Suppressor macrophage treated with lipopolysaccharide for 4 hours (primary cell): Measurements from ENCODE around the gene THEMIS2.
A peak's percentile ranks its signal among the peaks of the same experiment; 100 is the strongest.
"Not testable (repeated sequence)": the region's sequence is repeated elsewhere in the genome, so short reads cannot be mapped to it uniquely, and the experiment has no call there.

Experiments used
- DNase-seq: peaks from one replicate; pipeline ENCODE4 v3.0.0-alpha.2; 2020

The THEMIS2 gene

DNA sequence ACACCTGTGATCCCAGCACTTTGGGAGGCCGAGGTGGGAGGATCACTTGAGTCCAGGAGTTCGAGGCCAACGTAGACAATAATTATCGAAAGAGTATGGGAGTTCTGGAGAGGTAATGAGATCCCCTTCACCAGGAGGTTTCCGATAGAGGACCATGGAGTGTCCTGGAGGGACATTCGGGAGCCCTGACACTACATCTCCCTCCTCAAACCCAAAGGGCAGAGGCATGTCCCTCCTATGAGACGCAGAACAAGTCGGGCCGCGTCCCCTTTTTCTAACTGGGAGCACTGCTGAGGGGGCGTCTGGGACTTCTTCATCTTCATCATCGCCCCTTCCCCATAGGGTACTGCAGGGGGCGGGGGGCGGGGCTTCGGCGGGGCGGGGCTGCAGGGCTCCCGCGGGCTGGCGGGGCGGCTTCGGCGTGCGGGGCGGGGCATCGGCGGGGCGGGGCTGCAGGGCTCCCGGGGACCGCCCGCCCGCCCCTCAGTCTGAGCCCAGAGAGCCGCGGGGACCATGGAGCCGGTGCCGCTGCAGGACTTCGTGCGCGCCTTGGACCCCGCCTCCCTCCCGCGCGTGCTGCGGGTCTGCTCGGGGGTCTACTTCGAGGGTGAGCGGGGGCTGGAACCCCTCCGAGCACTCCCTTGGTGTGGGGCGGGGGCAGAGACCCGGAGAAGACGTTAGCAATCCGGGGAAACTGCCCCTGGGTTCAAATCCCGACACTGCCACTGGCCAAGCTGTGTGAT, at the start of gene THEMIS2:
TSS of gene THEMIS2 (plus strand) at position 486 of the 743 bp plus-strand sequence. CDS start at position 514, 28 bp downstream.
- peak; percentile 88 for DNase-seq

DNA sequence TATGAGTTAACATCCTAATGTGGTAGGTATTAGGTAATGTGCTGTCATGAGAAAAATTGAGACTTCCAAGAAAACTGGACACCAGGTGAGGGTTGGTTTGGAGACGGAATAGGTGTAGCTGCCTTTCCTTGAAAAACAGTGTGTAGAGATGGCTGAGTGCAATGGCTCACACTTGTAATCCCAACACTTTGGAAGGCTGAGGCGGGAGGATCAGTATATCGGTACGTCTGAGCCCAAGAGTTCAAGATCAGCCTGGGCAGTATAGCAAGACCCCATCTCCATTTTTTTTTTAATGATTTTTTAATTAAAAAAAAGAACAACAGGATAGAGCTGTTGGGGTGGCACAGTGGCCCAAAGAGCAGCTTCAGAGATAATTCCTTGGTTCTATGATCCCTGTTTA, 48.6 kb upstream of the THEMIS2 start:
- DNase-seq, result no peak

DNA sequence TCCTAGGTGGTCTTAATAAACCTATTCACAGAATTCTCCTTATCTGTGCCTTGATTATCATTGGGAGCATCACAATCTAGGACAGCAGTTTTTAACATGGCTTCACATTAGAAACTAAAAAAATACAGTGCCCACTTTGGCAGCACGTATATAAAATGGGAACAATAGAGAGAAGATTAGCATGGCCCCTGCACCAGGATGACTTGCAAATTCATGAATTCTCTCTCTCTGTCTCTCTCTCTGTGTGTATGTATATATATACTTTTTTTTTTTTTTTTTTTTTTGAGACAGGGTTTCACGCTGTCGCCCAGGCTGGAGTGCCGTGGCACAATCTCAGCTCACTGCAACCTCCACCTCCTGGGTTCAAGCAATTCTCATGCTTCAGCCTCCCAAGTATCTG, 47.9 kb upstream of the THEMIS2 start:
- DNase-seq, result no peak

DNA sequence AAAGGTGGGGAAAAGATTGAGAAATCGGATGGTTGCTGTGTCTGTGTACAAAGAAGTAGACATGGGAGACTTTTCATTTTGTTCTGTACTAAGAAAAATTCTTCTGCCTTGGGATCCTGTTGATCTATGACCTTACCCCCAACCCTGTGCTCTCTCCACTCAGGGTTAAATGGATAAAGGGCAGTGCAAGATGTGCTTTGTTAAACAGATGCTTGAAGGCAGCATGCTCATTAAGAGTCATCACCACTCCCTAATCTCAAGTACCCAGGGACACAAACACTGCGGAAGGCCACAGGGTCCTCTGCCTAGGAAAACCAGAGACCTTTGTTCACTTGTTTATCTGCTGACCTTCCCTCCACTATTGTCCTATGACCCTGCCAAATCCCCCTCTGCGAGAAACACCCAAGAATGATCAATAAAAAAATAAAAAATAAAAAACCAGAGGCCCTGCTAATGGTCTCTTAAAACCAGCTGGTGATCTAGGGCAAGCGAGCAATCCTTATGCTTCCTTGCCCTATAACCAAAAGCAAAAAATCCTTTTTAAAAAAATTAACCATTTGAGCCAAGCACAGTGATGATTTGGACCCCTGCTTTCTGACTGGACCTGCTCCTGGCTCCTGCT, 42.9 kb upstream of the THEMIS2 start:
- not testable (repeated sequence) for DNase-seq

DNA sequence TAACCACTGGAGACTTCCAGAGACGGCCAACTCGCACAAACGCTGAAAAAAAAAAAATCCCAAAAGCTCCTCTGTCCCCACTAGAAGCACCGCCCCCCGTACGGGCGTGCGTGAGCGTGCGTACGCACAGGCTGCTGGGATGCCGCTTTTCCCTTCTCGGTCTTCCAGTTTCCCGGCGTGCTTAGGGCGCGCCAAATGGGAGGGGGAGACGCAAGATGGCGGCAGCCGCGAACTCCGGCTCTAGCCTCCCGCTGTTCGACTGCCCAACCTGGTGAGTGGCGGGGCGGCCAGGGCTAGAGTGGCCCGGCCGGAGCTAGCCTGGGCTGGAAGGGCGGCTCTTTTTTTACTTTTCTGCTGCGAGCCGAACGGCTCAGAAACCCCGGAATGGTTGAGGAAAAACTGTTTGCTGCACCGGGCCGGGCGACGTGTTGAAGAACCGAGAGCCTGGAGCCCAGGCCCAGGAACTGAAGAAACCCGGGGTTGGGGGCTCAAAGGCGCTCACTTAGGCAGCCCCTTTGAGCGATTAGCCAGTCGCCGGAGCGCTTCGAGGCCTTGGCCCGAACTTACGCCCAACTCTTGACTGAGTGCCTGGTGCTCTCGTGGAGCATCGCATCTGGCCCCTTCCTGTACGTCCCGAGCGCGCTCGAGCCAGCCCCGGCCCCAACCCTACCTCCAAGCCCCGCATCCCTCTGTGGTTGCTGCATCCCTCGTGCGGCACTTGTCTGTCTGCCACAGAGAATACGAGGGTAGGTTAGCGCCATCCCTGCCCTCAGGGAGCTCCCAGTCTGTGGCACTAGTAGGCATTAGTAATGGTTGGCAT, 41.5 kb upstream of the THEMIS2 start, which contains the start of gene PPP1R8:
TSS of gene PPP1R8 (plus strand) at position 162 of the 820 bp plus-strand sequence. CDS start at position 216, 54 bp downstream.
- peak; percentile 97 for DNase-seq

DNA sequence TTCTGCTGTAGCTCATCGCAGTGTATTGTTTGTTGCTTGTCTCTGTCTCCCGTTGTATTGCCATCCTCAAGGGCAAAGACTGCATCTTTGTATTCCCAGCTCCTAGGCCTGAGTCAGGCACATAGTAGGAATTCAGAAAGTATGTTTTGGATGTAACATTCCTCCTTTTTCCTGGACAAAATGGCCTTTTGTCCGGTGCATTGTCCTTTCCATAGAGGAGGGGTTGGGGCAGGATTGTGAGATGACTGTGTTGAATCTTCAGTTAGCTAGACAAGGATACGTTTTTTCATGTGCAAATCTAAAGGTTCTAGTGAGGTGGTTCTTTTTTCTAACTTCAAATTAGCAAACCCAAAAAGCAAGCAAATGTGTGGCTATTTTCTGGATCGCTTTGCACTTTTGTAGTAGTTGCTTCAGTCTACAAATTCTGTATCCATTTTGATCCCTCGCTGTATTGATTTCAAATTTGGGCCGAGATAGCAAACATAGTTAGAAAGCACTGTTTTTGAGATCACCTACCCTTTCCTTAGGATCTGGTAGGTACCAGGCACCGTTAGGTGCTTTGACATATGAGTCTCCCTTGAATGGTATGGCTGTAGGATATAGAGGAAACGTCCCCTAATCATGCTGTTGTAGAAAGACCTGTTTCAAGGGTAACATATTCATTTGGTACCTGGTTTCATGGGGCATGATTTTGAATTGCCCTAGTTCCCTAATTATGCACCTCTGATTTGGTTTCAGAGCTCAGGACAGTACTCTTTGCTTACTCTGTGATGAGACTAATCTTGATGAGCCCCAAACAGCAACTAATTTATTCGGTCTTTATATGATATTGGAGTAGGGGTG, 40.6 kb upstream of the THEMIS2 start:
- DNase-seq, result no peak

DNA sequence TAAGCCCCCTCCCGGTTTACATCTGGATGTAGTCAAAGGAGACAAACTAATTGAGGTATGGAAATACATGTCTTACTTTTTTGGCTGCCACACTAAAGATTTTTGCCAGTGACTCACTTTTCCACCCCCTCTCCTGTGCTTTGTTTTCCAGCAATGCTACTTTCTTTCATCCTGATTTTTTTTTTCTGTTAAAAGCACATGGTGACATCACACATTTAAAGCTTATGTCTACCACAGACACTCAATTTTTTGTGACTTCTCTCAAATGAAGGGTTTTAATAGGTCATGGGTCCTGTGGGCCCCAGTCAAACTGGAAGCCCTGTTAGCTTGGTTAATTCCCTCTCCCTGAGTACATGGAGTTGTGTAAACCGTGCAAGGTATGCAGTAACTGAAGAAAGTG, 39.6 kb upstream of the THEMIS2 start:
- no peak for DNase-seq

DNA sequence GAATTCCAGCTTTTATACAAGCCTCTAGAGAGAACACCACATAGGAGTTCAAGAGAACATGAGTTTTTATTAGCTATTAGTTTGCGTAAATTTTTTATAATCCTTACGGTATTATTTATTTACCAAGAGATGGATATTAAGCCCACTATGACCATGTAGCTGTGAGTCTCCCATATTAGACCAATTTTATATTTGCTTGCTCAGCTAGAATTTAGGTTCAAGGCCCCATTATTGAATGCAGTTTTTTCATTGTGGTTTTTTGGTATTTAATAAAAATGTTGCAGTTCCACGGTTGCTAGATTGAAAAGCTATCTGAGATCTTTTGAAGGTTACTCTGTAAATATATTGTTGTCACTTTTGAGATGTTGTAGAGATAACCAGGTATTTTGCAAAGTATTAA, 38.9 kb upstream of the THEMIS2 start:
- no peak for DNase-seq

DNA sequence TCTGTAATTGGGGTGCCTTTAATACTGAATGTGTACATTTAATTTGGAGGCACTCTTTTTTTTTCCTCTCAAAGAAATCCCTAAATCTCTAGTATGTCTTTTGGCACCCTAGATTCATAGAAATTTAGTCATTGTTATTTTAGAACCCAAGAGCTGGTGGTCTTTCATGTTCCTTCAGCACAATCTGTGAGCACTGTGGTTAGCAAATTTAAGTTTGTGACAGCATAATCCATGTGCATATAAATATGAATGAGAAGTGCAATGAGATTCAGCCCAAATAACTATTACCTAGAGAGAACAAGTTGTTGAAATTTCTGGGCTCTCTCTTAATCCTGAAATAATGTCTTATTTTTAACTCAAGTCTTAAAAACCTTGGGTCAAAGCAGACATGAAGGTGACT, 37.3 kb upstream of the THEMIS2 start:
- no peak for DNase-seq

DNA sequence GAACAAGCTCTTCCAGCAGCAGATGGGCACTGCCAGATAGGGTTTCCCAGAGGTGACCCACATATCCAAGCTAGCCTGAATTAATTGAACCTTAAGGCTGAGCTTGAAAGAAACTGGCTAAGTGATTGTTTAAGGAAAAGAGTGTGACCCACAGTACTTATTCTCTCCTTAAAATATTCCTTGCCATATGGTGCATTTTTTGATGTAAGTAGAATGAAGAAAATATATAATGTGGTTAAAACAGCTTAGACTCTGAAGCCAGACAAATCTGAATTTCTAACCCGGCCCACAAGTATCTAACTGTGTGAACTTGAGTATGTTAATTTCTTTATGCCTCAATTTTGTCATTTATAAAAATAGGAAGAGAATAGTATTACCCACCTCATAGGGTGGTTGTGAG, 36.8 kb upstream of the THEMIS2 start:
- DNase-seq, result no peak

DNA sequence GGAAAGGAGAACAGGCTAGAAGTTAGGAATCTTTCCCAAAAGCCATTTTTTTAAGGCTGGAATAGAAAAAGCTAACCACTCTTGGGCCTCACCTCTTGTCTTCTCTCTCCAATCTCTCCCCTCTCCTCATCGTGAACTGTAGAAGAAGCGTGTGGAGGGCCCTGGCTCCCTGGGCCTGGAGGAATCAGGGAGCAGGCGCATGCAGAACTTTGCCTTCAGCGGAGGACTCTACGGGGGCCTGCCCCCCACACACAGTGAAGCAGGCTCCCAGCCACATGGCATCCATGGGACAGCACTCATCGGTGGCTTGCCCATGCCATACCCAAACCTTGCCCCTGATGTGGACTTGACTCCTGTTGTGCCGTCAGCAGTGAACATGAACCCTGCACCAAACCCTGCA, 22.4 kb upstream of the THEMIS2 start:
- no peak for DNase-seq

DNA sequence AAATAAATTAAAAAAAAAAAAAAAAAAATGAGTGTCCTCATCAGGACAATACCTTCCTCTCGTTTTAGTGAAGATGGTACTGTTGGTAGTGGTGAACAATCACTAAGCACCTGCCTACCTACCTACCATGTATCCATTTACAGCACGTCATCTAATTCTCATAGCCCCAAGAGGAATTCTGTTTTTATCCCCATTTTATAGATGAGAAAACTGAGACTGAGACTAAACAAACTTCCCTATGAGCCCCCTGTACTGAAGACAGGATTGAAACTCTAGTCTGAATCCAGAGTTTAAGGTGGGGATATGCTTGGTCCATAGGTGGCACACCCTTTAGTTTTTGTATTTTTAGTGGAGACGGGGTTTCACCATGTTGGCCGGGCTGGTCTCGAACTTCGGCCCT, 17.3 kb upstream of the THEMIS2 start:
- no peak for DNase-seq

DNA sequence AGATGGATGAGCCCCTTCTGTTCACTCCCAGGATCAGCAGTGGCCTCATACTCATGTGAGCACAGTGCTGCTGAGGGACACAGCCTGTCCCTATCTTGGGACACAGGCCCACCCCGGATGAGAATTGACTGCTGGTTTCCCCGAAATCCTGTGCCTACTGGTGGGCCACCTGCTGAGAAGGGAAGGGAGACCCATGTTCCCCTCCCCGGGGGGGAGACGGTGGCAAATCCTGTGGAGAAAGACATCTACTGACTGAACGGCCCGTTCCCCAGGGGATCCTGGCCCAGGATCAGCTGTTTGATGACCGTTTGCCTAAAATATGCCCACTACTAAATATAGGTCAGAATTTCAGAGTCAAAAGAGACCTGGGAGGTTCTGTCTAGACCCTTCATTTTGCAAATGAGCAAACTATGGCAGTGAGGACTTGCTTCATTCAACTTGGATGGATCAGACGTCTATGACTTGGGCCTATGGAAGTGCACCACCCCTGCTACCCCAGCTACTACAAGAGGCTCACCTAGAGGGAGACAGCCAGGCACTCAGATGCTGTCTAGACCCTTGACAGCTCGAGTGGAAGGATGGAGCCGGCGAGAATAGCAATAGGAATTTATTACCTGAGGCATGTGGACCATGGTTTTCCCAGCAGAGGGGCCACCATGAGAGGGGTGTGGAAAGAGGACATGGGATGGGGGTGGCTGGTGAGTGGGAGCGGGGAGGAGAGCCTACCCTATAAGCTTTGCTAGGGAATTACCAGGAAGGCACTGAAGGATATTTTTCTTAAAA, 15.6 kb upstream of the THEMIS2 start:
- DNase-seq, result no peak

DNA sequence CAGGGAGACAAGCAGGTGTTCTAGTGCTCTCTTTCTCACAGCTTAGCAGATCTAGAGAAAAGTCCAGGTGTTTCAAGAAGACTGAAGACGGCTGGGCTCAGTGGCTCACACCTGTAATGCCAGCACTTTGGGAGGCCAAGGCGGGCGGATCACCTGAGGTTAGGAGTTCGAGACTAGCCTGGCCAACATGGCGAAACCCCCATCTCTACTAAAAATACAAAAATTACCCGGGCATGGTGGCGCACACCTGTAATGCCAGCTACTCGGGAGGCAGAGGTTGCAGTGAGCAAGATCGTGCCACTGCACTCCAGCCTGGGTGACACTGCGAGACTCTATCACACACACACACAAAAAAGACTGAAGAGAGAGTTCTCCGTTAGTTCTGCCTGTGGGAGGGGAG, 14.8 kb upstream of the THEMIS2 start:
- DNase-seq, result not testable (repeated sequence)

DNA sequence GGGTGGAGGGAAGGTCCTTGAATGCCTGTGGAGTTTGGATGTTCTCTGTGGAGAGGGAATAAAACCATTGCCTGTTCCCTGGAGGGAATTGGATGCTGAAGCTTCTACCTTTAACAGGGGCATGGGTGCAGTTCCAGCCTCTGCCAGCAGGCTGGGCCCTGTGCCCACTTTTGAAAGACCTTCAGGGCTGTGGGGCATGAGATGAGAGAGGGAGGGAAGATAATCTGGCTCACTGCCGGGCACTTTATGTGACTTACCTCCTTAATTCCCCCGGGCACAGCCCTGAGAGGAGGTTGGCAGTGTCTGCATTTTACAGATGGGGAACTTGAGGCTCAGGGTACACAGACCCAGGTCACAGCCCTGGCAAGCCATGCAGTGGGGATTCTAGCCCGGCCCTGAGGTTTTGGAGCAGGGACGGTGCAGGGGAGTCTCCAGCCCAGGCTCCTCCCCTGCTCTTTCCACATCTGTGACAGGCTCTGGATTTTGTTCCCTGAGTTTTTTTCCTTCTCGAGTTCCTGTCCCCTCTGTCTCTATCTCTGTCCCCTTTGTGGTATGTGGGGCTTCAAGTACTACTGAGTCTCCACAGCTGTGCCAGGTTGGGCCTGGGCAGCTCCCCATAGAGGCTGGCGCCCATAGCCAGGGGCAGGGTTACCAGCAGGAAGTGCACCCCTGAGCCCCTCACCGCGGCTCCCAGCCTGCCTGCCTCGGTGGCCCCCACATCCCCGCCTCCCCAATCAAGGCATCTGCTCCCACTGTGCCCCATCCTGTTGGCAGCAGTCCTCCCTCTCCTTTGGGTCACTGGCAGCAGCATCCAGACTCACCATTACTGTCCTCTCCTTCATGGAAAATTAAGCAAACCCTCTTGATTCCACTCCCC, 14.0 kb upstream of the THEMIS2 start:
- peak; percentile 92 for DNase-seq

DNA sequence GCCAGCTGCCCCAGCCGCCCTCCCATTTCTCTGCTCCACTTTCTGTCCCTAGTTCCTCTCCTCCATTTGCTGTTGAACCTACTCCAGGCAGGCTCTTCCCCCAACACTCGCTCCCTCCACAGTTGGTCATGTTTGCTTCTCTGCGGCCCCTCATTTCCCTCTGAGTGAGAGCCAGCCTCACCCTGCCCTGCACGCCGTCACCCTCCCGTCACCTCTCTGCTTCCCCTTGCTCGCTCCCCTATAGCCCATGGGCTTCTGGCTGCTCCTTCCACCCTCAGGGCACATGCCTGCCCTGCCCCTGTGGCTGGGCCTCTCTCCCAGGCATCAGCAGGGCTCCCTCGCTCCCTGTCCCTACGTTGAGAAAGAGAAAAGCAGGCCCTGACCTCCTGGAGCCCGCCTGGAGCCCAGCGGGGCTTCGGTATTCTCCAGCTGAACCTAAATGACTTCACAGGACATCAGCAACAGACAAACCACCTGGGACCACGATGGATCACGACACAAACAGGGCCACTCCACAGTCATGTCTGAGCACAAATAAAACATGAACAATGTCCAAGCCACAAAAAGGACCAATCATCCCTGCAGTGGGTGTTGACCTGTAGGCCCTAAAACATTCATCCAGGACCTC, 13.3 kb upstream of the THEMIS2 start:
- DNase-seq, result peak; percentile 39

DNA sequence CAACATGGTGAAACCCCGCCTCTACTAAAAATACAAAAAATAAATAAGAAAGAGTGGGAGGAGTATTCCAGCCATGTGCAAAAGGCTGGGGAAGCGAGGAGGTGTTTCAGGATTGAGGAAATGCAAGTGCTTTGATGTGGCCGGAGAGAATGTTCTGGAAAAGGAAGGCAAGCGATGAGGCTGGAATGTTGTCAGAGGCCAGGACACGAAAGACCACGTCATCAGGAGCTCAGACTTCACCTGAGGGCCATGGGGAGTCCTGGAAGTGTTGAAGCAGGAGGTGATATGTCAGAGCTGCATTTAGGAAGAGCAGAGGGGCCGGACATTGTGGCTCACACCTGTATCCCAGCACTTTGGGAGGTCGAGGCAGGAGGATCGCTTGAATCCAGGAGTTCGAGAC, 10.9 kb upstream of the THEMIS2 start:
- DNase-seq, result no peak

DNA sequence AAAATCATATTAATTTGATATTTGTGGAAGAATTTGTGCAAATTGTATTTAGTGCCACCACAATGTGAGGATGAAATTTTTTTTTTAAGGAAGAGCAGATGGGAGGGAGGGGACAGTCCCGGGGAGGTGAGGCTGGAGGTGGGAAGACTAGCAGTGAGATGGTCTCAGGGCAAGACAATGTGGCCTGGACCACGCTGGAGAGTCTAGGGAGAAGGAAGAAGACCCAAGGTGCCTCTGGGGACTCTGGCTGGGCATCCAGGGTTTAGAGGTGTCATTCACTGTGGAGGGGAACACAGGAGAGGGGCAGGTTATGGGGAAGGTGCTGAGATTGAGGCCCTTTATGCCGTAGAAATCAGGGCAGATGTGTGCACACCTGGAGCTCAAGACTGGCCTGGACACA, 10.3 kb upstream of the THEMIS2 start:
- no peak for DNase-seq

DNA sequence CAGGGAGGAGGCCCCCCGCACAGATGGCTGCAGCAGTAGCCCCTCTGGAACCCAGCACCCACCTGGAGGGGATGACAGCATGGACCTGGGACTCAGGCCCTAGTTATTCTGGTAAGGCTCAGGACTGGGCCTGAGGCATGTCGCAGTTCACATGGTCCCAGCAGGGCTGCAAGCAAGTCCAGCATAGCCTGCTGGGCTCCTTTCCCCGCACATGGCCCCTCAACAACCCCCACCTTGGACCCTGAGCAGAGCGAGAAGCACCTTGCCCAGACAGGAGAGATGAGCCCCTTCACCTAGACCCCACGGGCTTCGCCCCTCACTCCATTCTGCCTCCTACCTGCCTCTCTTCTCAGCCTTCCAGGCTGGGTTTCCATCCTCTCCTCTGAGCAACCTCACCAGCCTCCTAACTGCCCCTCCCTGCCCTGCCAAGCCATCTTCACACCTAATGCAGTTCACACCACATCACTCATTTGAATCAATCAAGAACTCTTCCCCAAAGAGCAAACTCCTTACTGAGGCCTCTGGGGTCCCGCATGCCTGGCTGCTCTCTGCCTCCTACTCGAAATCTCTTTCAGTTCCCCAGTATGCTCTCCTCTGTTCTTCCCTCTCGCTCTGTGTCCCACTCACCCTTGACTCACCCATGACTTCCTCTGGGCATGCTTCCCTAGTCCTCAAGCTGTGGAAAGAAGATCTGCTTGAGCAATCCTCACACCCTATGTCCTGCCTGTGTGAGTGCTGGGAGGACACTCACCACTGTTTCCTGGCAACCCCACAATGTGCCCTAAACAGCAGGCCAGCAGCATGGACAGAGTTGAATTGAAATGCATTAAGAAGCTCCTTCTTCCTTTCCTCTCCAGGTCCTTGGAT, 9.4 kb upstream of the THEMIS2 start:
- peak; percentile 98 for DNase-seq
